Breast epithelium (tissue), 4 donors: ENCODE results near the gene PTPRM. TPM values are rescaled to one million over a fixed set of nuclear protein-coding genes. Genes with fewer than 3 reads are reported as not detected.

Experiments
- DNase-seq, 2 donors: peaks; one replicate each; pipeline ENCODE4 v3.0.0-alpha.2; 2019; ENCODE audit warnings: low spot score in 2 of 2
- H3K27ac ChIP-seq, 2 donors: fragments of 200-600 bp; sonication (generic) in 1 of 2; one replicate each; pipeline ENCODE4 v1.5.1; 2016 to 2019; ENCODE audit warnings: mild to moderate bottlenecking in 1 of 2
- H3K27me3 ChIP-seq, 2 donors: fragments of 200-600 bp; sonication (generic) in 1 of 2; one replicate each; pipeline versions ENCODE4 v1.5.1 to v1.6.0; 2017 to 2019; ENCODE audit warnings: control low read depth in 1 of 2, mild to moderate bottlenecking in 1 of 2
- H3K36me3 ChIP-seq: fragments of 200-600 bp; one replicate; pipeline ENCODE4 v1.5.1; 2019
- H3K4me1 ChIP-seq, 2 donors: fragments of 200-600 bp; sonication (generic); one replicate each; pipeline ENCODE4 v1.5.1; 2016 to 2019; ENCODE audit warnings: control low read depth in 1 of 2
- H3K4me3 ChIP-seq, 3 donors: fragments of 200-600 bp; sonication (generic); 1 replicate in 2 of 3; 2 replicates in 1 of 3; pipeline ENCODE4 v1.5.1; 2016 to 2019; ENCODE audit warnings: mild to moderate bottlenecking in 3 of 3, moderate library complexity in 2 of 3
- H3K9me3 ChIP-seq, 2 donors: fragments of 200-600 bp; sonication (generic) in 1 of 2; one replicate each; pipeline ENCODE4 v1.5.1; 2016 to 2019; ENCODE audit warnings: control low read depth in 1 of 2
- POLR2A ChIP-seq: fragments of 450-650 bp; IDR thresholded peaks from one replicate; pipeline ENCODE4 v1.6.1; 2016; ENCODE audit warnings: antibody characterized with exemption, mild to moderate bottlenecking, moderate library complexity
- POLR2AphosphoS5 ChIP-seq, 3 donors: sonication (generic); formaldehyde crosslinking; IDR thresholded peaks; one replicate each; pipeline ENCODE4 v1.6.1; 2017; ENCODE audit warnings: antibody characterized with exemption in 3 of 3
- intact Hi-C: fragments of 100-400 bp; cut with DNase I; formaldehyde crosslinking; loops from one replicate; pipeline ENCODE4 v1.15.1; 2023; ENCODE audit warnings: low total_unique reads
- total RNA-seq, 3 donors: library from RNA; depleted of rRNA; stranded (reverse); fragments of >200 nt; gene quantifications; one replicate each; pipeline ENCODE4 v1.1.0, GENCODE V29; 2016
- TF ChIP-seq, protein P1 (sequence below), 3 donors: fragments of 450-650 bp; IDR thresholded peaks; one replicate each; pipeline ENCODE4 v1.5.1; 2016 to 2017; ENCODE audit warnings: antibody characterized with exemption in 3 of 3, mild to moderate bottlenecking in 3 of 3, moderate library complexity in 3 of 3

Gene PTPRM
- total RNA-seq, 3 donors from 2014 or later, result 41.7 to 181 (median 140) TPM

DNA sequence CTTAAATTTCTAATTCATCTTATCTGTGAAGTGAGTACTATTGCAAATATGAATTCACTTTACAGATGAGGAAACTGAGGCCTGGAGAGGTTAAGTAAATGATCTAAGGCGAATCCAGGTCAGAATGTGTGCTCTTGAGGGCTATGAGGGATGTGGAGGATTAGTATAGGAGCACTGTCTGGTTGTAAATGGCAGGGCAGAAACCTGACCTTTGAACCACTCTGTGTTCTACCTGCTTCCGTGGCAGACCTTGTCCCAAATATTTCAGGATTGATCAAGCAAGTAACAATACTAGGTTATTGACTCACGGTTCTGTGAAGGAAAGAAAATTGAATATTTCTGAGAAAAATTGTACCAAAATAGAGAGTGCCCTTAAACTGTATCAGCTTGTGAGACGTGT is 74.7 kb downstream of the PTPRM start:
- intact Hi-C loops, result no loop called here

DNA sequence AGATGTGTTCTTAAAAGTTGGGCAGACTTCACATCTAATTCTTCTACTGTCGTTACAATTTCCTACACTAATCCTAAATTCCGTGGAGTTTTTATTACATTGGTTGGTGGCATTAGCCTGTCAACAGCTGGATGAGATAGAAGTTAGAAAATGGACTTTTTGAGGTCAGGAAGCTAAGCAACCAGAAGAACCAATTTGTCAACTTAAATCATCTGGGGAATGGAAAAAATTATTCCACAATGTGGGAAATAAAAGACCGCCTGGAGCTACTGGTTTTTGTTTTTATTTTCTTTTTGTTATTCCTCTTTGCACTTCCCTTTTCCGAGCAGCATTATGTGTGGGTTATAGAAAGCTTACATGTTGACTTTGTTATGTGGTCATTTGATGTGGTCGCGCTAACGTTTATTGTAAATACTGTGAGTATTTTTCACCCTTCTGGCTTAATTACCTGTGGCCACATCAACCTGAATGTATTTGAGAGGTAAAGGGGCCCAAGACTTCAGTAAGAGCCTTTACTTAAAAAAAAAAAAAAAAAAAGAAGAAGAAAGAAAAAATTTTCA is 75.3 kb downstream of the PTPRM start:
- H3K27ac ChIP-seq, result no peak overlapping the region
- no peak overlapping the region for H3K4me3 ChIP-seq
- TF ChIP-seq POLR2AphosphoS5 (IDR thresholded peaks at IDR 0.05), result no peak
- TF ChIP-seq, protein P1, sequence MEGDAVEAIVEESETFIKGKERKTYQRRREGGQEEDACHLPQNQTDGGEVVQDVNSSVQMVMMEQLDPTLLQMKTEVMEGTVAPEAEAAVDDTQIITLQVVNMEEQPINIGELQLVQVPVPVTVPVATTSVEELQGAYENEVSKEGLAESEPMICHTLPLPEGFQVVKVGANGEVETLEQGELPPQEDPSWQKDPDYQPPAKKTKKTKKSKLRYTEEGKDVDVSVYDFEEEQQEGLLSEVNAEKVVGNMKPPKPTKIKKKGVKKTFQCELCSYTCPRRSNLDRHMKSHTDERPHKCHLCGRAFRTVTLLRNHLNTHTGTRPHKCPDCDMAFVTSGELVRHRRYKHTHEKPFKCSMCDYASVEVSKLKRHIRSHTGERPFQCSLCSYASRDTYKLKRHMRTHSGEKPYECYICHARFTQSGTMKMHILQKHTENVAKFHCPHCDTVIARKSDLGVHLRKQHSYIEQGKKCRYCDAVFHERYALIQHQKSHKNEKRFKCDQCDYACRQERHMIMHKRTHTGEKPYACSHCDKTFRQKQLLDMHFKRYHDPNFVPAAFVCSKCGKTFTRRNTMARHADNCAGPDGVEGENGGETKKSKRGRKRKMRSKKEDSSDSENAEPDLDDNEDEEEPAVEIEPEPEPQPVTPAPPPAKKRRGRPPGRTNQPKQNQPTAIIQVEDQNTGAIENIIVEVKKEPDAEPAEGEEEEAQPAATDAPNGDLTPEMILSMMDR (IDR thresholded peaks at IDR 0.05), result no peak
- no peak for TF ChIP-seq POLR2A
- H3K27me3 ChIP-seq, result no peaks in the 10 kb centered on the region
- H3K4me1 ChIP-seq, result peaks cover 0 to 5% of the 10 kb centered on the region in 2 donors
- no peaks in the 10 kb centered on the region for H3K36me3 ChIP-seq
- H3K9me3 ChIP-seq, result no peaks in the 10 kb centered on the region
- intact Hi-C loops, result no loop called here
- DNase-seq, result no peak

More for the DNA sequence above, 74.7 kb downstream of the PTPRM start:
- Histone ChIP-seq H3K4me3 (no peak overlapping the region), H3K36me3 (no peaks in the 10 kb centered on the region), H3K27ac (no peak overlapping the region), H3K4me1 (peaks cover 0 to 5% of the 10 kb centered on the region in 2 donors), H3K9me3 (no peaks in the 10 kb centered on the region), H3K27me3 (no peaks in the 10 kb centered on the region)
- no peak for DNase-seq
- TF ChIP-seq POLR2AphosphoS5 (IDR thresholded peaks at IDR 0.05) (no peak), POLR2A (no peak)
- TF ChIP-seq, protein P1 (IDR thresholded peaks at IDR 0.05), result no peak

DNA sequence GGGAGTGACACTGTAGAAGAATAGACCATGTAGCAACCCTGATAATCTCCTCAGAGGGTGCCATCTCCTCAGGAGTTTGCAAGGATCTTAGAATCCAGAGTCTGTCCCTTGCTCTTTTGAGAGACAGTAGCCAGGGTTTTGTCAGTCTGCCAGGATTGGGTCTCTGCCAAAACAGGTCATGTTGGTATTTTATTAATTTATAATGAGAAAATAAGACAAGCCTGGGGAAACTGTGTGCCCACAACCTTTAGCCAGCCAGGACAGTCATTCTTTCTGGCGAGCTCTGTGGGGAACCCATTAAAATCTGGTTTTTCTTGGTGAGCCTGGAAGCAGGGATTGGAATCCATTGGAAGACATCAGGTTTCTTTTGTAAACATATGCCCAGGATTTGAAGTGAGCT is 78.6 kb downstream of the PTPRM start:
- H3K9me3 ChIP-seq, result no peaks in the 10 kb centered on the region
- peak overlapping the region in 1 of 2 donors; percentile 8 for H3K27ac ChIP-seq
- peaks cover 0 to 5% of the 10 kb centered on the region in 2 donors for H3K4me1 ChIP-seq
- no peaks in the 10 kb centered on the region for H3K36me3 ChIP-seq
- TF ChIP-seq POLR2A (no peak), POLR2AphosphoS5 (IDR thresholded peaks at IDR 0.05) (no peak)
- TF ChIP-seq, protein P1 (IDR thresholded peaks at IDR 0.05), result no peak
- no peaks in the 10 kb centered on the region for H3K27me3 ChIP-seq
- intact Hi-C loops, result no loop called here
- DNase-seq, result peak; percentile 64 to 68
- H3K4me3 ChIP-seq, result no peak overlapping the region

DNA sequence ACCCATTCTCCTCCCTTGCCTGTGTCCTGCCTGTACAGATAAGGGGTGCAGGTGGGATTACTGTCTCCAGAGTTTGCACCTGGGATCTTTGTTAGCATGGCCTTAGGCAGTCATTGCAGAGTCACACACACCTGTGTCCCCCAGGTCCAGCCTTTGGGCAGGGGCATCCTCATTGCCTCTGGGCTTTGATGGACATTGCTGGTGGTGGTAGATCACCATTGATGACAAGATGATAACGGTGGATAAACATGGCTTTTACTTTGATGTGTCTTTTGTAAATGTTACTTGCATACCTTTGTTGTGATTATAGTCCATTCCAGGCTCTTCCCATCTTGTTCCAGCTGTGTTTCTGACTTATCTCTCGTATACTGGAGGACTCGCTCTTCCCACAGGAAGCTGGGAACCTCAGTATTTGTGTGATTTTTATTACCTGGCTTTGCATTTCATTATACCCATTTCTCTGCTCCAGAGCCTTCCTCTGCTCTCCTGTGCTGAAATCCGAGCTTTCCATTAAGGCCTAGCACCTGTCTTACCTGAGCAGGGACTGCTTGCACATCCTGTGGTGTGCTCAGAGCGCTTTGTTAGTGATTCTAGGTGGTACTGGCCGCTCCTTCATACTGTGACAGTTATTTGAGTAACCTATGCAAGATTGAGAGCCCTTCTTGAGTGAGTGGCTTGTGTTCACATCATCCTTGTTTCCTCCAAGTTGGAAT is 79.2 kb downstream of the PTPRM start:
- Histone ChIP-seq H3K4me3 (no peak overlapping the region), H3K4me1 (peaks cover 0 to 5% of the 10 kb centered on the region in 2 donors), H3K27me3 (no peaks in the 10 kb centered on the region), H3K36me3 (no peaks in the 10 kb centered on the region), H3K27ac (peak overlapping the region in 1 of 2 donors; percentile 8), H3K9me3 (no peaks in the 10 kb centered on the region)
- no peak for DNase-seq
- TF ChIP-seq POLR2A (no peak), POLR2AphosphoS5 (IDR thresholded peaks at IDR 0.05) (no peak)
- TF ChIP-seq, protein P1 (IDR thresholded peaks at IDR 0.05), result no peak
- intact Hi-C loops, result no loop called here

DNA sequence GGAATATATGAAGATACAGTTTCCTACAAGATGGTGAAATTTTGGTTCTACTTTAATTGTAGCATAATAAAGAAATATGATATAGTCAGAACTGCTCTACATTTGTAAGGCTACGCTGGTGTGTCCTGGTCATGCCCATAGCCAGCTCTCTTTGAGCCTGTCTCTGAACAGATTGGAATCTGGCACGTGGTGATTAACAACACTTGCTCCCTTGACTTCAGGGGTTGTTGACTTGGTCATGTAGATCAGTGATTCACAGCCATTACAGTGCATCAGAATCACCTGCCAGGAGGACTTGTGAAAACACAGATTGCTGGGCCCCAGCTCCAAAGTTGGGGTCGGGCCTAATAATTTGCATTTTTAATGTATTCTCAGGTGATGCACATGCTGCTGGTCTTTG is 80.4 kb downstream of the PTPRM start:
- Histone ChIP-seq H3K4me3 (no peak overlapping the region), H3K36me3 (no peaks in the 10 kb centered on the region), H3K27ac (no peak overlapping the region), H3K9me3 (no peaks in the 10 kb centered on the region), H3K27me3 (no peaks in the 10 kb centered on the region), H3K4me1 (peaks cover 0 to 5% of the 10 kb centered on the region in 2 donors)
- intact Hi-C loops, result no loop called here
- no peak for DNase-seq
- TF ChIP-seq POLR2A (no peak), POLR2AphosphoS5 (IDR thresholded peaks at IDR 0.05) (no peak)
- TF ChIP-seq, protein P1 (IDR thresholded peaks at IDR 0.05), result no peak
